GM06990 (cell line): ENCODE data around the gene G0S2.
"Not testable (repeated sequence)": the region's sequence is repeated elsewhere in the genome, so short reads cannot be mapped to it uniquely, and the experiment has no call there.

Experiments used
- DNase-seq: peaks from one replicate; pipeline ENCODE4 v3.0.0-alpha.2; 2011; ENCODE audit not compliant: insufficient read length; ENCODE audit errors: extremely low read depth
- H3K27me3 ChIP-seq: replicated peaks from 2 replicates; pipeline ENCODE4 v1.6.0; 2011; ENCODE audit warnings: low read length; ENCODE audit not compliant: control insufficient read depth, insufficient read depth
- H3K36me3 ChIP-seq: 2 replicates; pipeline ENCODE4 v1.5.1; 2011; ENCODE audit warnings: low read length; ENCODE audit not compliant: control insufficient read depth, insufficient read depth
- H3K4me3 ChIP-seq: replicated peaks from 2 replicates; pipeline ENCODE4 v1.5.1; 2011; ENCODE audit warnings: low read depth, mild to moderate bottlenecking, control low read depth, low read length
- TF ChIP-seq, protein P1 (sequence below): IDR thresholded peaks from 2 replicates; pipeline ENCODE4 v1.5.1; 2011; ENCODE audit warnings: low read length, control low read depth, mild to moderate bottlenecking, inconsistent platforms; ENCODE audit not compliant: insufficient read depth, poor library complexity, severe bottlenecking

Gene G0S2

DNA sequence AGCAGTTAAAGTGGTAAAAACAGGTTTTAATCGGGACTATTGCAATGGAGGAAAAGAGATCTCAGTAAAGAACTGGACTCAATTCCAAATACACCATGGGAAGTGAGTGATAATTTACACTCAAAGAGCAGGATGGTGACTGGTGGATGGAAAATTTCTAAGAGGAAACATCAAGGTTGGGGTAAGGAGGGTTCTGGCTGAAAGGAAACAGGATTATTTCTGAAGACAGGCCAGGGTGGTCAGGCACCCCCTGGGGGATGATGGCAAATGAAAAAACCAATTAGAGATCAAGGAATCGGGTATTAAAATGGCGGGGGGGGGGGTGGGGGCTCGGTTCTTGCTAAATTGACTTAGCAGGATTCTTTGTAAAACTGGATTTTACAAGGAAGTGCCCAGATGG, 17.1 kb downstream of the G0S2 start:
- TF ChIP-seq, protein P1, sequence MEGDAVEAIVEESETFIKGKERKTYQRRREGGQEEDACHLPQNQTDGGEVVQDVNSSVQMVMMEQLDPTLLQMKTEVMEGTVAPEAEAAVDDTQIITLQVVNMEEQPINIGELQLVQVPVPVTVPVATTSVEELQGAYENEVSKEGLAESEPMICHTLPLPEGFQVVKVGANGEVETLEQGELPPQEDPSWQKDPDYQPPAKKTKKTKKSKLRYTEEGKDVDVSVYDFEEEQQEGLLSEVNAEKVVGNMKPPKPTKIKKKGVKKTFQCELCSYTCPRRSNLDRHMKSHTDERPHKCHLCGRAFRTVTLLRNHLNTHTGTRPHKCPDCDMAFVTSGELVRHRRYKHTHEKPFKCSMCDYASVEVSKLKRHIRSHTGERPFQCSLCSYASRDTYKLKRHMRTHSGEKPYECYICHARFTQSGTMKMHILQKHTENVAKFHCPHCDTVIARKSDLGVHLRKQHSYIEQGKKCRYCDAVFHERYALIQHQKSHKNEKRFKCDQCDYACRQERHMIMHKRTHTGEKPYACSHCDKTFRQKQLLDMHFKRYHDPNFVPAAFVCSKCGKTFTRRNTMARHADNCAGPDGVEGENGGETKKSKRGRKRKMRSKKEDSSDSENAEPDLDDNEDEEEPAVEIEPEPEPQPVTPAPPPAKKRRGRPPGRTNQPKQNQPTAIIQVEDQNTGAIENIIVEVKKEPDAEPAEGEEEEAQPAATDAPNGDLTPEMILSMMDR: no peak
- Histone ChIP-seq H3K27me3 (no peaks in the 10 kb centered on the region), H3K36me3 (no peaks in the 10 kb centered on the region), H3K4me3 (no peak overlapping the region)
- no peak for DNase-seq

DNA sequence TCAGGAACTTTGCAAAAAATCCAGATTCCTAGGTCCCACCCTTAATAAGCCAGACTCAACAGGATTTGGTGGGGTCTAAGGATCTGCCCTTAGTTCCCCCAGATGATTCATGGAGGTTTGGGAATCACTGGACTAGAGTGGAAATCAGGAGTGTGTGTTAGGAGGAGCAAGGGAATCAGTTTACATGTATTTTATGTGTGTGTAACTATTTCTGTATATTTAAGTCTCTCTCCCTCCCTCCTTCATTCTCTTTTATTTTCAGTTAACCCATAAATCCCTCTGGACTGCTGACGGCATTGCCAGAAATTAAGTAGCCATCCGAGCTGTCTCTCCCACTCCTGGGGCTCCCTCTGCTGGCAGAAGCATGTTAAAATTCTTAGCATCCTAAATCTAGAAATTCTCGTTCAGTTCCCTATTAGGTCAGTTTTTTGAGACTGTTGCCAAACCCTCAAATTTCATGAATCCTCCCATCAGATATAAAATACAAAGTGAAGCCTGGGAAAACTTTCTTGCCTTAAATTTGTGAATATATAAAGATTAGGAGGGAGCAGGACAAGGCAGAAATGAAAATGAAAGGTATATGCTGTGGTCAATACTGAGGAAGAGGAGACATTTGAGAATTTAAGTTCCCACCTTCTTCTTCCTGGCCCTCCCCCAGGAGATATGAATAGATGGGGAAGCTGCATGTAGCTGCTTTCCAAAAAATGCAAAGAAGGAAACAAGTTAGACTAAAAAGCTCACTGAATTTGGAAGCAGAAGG, 17.7 kb downstream of the G0S2 start:
- H3K36me3 ChIP-seq: no peaks in the 10 kb centered on the region
- DNase-seq: no peak
- H3K4me3 ChIP-seq: no peak overlapping the region
- TF ChIP-seq, protein P1: peak; percentile 73
- no peaks in the 10 kb centered on the region for H3K27me3 ChIP-seq

DNA sequence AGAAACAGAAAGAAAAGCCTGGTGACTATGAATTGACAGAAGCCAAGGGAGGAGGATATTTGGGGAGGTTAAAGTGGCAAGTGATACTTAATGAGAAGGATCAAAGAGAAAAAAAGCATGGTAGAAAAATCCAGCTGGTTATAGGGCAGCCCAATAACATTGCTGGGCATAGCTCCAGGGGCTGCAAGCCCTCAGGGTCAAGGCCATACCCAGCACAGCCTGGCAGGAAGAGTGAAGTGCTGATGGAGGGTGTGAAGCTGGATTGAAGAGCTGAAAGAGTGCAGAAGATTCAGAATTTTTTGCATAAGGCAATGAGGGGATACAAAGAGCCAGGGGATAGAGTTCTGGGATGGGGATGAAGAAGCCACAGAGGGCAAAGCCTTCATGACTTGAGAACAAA, 21.5 kb downstream of the G0S2 start:
- no peaks in the 10 kb centered on the region for H3K27me3 ChIP-seq
- no peaks in the 10 kb centered on the region for H3K36me3 ChIP-seq
- TF ChIP-seq, protein P1: no peak
- no peak overlapping the region for H3K4me3 ChIP-seq
- no peak for DNase-seq

DNA sequence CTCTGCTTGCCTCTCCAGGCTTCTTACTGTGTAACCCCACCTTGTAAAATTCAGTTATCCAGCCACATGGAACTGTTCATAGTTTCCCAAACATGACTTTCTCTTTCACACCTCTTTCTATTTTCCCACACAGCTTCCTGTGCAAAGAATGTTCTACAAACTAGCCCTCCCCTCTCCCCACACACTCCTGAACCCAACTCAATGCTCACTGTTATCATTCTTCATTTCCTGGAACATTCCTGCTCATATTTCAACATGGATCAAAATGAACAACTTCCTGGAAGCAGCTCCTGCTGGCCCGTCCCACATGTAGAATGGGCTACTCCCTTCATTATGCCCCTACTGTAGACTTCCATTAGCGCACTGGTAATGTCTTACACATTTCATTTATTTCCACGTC, 21.9 kb downstream of the G0S2 start:
- TF ChIP-seq, protein P1: no peak
- no peak for DNase-seq
- Histone ChIP-seq H3K36me3 (no peaks in the 10 kb centered on the region), H3K4me3 (no peak overlapping the region), H3K27me3 (no peaks in the 10 kb centered on the region)

DNA sequence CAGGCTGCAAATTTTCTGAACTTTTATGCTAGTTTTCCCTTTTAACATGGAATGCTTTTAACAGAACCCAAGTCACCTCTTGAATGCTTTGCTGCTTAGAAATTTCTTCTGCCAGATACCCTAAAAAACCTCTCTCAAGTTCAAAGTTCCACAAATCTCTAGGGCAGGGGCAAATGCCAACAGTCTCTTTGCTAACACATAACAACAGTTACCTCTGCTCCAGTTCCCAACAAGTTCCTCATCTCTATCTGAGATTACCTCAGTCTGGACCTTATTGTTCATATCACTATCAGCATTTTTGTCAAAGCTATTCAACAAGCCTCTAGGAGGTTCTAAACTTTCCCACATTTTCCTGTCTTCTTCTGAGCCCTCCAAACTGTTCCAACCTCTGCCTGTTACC, 25.5 kb downstream of the G0S2 start:
- H3K27me3 ChIP-seq, DNase-seq, H3K4me3 ChIP-seq, H3K36me3 ChIP-seq: not testable (repeated sequence)

DNA sequence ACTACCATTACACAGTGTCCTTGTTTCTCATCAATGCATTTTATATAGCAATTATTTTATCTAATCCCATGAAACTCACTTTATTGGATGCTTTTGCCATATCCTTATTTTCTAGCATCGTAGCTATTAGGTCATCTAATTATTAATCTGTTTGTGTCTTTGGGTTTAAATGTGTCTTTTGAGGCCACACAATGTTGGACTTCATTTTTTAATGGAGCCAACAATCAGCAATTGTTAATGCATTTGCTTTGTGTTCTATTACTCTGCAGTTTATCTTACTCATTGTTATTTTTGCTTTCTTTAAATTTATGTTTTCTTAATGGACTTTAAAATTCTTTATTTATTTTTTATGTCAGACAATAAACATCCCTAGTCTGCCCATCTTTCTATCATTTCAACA, 27.6 kb downstream of the G0S2 start:
- Histone ChIP-seq H3K27me3 (no peaks in the 10 kb centered on the region), H3K36me3 (no peaks in the 10 kb centered on the region), H3K4me3 (no peak overlapping the region)
- TF ChIP-seq, protein P1: no peak
- DNase-seq: no peak
